Measurements from ENCODE around the gene CDH13. TPM values are rescaled to one million over a fixed set of nuclear protein-coding genes. Genes with fewer than 3 reads are reported as not detected.

Gene CDH13
- total and polyA plus RNA-seq, 2 experiments from 2014 or later, result 2.9 to 4.8 TPM

DNA sequence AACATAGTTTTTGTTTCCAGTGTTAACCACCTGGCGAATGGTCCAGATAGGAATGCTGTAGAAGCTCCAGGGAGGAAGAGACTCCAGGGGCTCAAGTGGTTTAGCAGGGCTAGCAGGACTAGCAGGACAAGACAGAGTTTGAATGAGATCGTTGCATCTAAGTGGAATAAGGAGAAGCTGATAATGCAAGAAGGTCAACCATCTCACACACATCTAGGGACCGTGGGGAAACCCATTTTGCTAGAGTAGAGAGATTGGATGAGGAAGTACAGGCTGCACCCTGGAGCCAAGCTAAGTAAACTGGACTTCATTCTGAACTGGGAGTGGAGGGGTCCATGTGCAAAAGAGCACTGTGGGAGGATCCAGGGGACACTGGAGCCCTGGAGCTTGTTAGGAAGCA is 1094.9 kb downstream of the CDH13 start:
- no peak for DNase-seq (ENCODE audit: low read depth in 1 of 2, low spot score in 1 of 2)
- Histone ChIP-seq H3K4me1 (ENCODE audit: low read depth) (no peaks in the 10 kb centered on the region), H3K9me3 (ENCODE audit: low read depth) (no peaks in the 10 kb centered on the region), H3K36me3 (no peaks in the 10 kb centered on the region), H3K27me3 (no peaks in the 10 kb centered on the region), H3K27ac (no peak overlapping the region), H3K4me3 (no peak overlapping the region)
- TF ChIP-seq, protein P1, sequence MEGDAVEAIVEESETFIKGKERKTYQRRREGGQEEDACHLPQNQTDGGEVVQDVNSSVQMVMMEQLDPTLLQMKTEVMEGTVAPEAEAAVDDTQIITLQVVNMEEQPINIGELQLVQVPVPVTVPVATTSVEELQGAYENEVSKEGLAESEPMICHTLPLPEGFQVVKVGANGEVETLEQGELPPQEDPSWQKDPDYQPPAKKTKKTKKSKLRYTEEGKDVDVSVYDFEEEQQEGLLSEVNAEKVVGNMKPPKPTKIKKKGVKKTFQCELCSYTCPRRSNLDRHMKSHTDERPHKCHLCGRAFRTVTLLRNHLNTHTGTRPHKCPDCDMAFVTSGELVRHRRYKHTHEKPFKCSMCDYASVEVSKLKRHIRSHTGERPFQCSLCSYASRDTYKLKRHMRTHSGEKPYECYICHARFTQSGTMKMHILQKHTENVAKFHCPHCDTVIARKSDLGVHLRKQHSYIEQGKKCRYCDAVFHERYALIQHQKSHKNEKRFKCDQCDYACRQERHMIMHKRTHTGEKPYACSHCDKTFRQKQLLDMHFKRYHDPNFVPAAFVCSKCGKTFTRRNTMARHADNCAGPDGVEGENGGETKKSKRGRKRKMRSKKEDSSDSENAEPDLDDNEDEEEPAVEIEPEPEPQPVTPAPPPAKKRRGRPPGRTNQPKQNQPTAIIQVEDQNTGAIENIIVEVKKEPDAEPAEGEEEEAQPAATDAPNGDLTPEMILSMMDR (IDR thresholded peaks at IDR 0.05; ENCODE audit: low read depth, low read length), result no peak

DNA sequence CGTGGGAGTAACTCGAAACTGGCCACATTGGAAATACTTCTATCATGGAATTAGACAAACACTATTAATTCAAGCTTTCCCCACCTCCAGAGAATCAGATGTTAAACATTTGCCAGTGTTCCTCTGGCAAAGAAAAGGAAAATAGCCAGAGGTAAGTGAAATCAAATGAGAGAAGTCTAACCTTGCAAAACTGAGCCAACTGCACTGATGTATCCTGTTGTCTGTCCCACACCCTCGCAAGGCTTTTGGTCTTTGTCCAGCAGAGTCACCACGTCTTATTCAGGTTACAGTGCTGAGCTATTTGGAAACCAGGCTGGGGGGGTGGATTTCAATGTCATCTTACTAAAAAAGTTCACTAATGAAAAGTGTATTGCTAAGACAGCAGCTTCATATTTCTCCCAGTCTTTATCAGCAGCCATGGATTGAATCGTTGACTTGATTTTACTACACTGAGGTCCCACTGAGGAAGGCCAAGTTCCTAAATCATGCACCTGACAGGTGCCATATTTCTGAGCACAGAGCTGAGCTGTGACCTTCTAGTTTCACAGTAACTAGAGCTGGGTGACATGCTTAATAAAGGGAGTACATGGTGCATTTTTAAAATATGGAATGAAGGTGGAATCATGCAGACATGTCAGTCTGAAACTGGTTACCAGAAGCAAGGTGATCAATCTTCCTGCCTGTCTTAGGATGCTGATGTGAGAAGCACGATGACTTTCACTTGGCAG is 1095.9 kb downstream of the CDH13 start:
- Histone ChIP-seq H3K9me3 (ENCODE audit: low read depth) (no peaks in the 10 kb centered on the region), H3K27ac (no peak overlapping the region), H3K4me1 (ENCODE audit: low read depth) (no peaks in the 10 kb centered on the region), H3K4me3 (no peak overlapping the region), H3K36me3 (no peaks in the 10 kb centered on the region), H3K27me3 (no peaks in the 10 kb centered on the region)
- TF ChIP-seq, protein P1 (IDR thresholded peaks at IDR 0.05; ENCODE audit: low read depth, low read length), result no peak
- no peak for DNase-seq (ENCODE audit: low read depth in 1 of 2, low spot score in 1 of 2)

DNA sequence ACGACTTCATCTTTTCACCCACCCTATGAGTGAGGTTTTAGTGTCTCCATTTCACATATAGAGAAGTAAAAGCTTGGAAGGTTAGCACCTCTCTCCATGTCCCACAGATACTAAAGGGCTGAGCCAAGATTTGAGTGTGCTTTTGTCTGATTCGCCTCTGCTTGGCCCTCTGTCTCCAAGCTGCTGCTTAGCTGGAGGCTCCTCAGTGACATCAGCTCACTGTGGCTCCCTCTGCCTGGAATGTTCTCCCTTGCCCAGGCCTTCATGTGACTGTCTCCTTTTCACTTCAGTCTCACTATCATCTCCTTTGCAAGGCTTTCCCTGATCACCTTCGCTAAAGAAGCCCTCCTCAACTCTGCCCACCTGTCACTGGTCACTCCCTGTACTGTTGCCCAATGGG is 1096.5 kb downstream of the CDH13 start:
- Histone ChIP-seq H3K4me1 (ENCODE audit: low read depth) (no peaks in the 10 kb centered on the region), H3K27me3 (no peaks in the 10 kb centered on the region), H3K27ac (no peak overlapping the region), H3K4me3 (no peak overlapping the region), H3K36me3 (no peaks in the 10 kb centered on the region), H3K9me3 (ENCODE audit: low read depth) (no peaks in the 10 kb centered on the region)
- TF ChIP-seq, protein P1 (IDR thresholded peaks at IDR 0.05; ENCODE audit: low read depth, low read length), result no peak
- DNase-seq (ENCODE audit: low read depth in 1 of 2, low spot score in 1 of 2), result no peak

DNA sequence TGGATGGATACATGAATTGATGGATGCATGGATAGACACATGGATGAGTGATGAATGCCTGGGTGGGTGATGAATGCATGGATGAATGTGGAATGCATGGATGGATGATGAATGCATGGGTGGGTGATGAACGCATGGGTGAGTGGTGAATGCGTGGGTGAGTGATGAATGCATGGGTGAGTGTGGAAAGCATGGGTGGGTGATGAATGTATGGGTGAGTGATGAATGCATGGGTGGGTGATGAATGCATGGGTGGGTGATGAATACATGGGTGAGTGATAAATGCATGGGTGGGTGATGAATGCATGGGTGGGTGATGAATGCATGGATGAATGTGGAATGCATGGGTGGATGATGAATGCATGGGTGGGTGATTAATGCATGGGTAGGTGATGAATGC is 1097.1 kb downstream of the CDH13 start:
- TF ChIP-seq, protein P1 (IDR thresholded peaks at IDR 0.05; ENCODE audit: low read depth, low read length), result no peak
- Histone ChIP-seq H3K36me3 (no peaks in the 10 kb centered on the region), H3K9me3 (ENCODE audit: low read depth) (no peaks in the 10 kb centered on the region), H3K27ac (no peak overlapping the region), H3K4me1 (ENCODE audit: low read depth) (no peaks in the 10 kb centered on the region), H3K27me3 (no peaks in the 10 kb centered on the region), H3K4me3 (no peak overlapping the region)
- no peak for DNase-seq (ENCODE audit: low read depth in 1 of 2, low spot score in 1 of 2)

DNA sequence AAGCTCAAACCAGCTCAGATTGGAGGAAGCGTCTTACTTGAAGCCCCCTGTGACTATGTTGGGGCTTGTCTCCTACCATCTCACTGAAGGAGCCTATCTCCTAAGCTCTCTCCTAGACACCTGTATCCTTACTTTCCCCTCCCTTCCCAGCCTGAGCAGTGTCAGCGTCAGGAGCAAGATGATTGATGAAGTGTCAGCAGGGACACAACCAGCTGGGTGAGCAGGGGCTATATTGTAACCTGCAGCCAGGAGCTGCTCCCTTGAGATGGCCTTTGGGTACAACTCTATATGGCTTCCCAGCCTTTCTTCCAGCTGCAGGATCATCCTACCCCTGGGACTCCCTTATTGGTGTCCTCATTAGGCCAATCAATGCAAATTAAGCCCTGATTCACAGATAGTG is 1097.8 kb downstream of the CDH13 start:
- no peaks in the 10 kb centered on the region for H3K9me3 ChIP-seq (ENCODE audit: low read depth)
- H3K36me3 ChIP-seq, result no peaks in the 10 kb centered on the region
- no peaks in the 10 kb centered on the region for H3K27me3 ChIP-seq
- TF ChIP-seq, protein P1 (IDR thresholded peaks at IDR 0.05; ENCODE audit: low read depth, low read length), result no peak
- H3K4me1 ChIP-seq (ENCODE audit: low read depth), result no peaks in the 10 kb centered on the region
- no peak overlapping the region for H3K4me3 ChIP-seq
- DNase-seq (ENCODE audit: low read depth in 1 of 2, low spot score in 1 of 2), result no peak
- no peak overlapping the region for H3K27ac ChIP-seq

Measured in cardiac muscle cell (in vitro differentiated cells and primary cell).